Measurements from ENCODE around the gene KLHL41.

GRCh38 chr2:169504651-169505050 is 4.9 kb upstream of the KLHL41 start:
- TF ChIP-seq POLR2AphosphoS5 (IDR thresholded peaks at IDR 0.05; ENCODE audit: low read length), result no peak
- TF ChIP-seq RUNX3 (IDR thresholded peaks at IDR 0.05; ENCODE audit: low read length), result no peak
- TF ChIP-seq SIN3A (IDR thresholded peaks at IDR 0.05; ENCODE audit: low read depth, low read length), result no peak
- TF ChIP-seq POLR2A (IDR thresholded peaks at IDR 0.05; ENCODE audit: low read depth, low read length), result no peak
- no peak for TF ChIP-seq NR2C2 (IDR thresholded peaks at IDR 0.05; ENCODE audit: borderline replicate concordance, control insufficient read depth, insufficient read length, low read depth)
- TF ChIP-seq SMC3 (IDR thresholded peaks at IDR 0.05; ENCODE audit: borderline replicate concordance, low read length), result no peak
- TF ChIP-seq JUNB (IDR thresholded peaks at IDR 0.05), result no peak
- TF ChIP-seq JUND (IDR thresholded peaks at IDR 0.05; ENCODE audit: low read depth, low read length), result no peak
- no peak for TF ChIP-seq PAX5 (IDR thresholded peaks at IDR 0.05; ENCODE audit: borderline replicate concordance, low read depth, low read length)
- TF ChIP-seq REST (IDR thresholded peaks at IDR 0.05; ENCODE audit: low read depth, low read length), result no peak
- no peak for TF ChIP-seq BACH1 (IDR thresholded peaks at IDR 0.05; ENCODE audit: borderline replicate concordance)
- no peak for TF ChIP-seq EZH2 (IDR thresholded peaks at IDR 0.05; ENCODE audit: borderline replicate concordance, control insufficient read depth, low read depth, low read length)

Measured in GM12878 (cell line).